Testis (tissue), 2 donors: ENCODE data around the gene PAPPA.

Experiments
- POLR2A ChIP-seq: fragments of 450-650 bp; IDR thresholded peaks from one replicate; pipeline ENCODE4 v1.6.1; 2017; ENCODE audit warnings: antibody characterized with exemption, mild to moderate bottlenecking, moderate library complexity
- TF ChIP-seq, protein P1 (sequence below), 3 experiments: fragments of 450-650 bp in 2 of 3; fragments of 200-600 bp in 1 of 3; sonication (generic) in 1 of 3; IDR thresholded peaks; one replicate each; pipeline ENCODE4 v1.5.1; 2016 to 2019; ENCODE audit warnings: antibody characterized with exemption in 3 of 3, mild to moderate bottlenecking in 2 of 3, moderate library complexity in 1 of 3

DNA sequence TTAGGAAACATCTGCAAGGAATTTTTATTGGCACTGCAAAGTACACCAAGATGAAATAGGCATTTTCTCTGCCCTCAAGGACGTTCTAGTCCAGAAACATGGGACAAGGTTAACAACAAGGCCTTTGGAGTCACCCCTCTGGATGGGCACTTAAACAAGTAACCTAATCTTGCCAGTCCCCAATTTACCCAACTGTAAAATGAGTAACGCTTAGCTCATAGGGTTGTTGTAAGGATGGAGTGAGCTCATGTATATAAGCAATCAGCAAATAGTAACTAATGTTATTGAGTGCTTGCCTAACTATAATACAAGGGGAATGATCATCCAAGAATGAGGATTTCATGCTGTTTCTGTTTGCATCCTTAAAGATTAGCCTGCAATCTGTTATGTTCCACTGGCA lies 189.3 kb downstream of the PAPPA start:
- TF ChIP-seq, protein P1, sequence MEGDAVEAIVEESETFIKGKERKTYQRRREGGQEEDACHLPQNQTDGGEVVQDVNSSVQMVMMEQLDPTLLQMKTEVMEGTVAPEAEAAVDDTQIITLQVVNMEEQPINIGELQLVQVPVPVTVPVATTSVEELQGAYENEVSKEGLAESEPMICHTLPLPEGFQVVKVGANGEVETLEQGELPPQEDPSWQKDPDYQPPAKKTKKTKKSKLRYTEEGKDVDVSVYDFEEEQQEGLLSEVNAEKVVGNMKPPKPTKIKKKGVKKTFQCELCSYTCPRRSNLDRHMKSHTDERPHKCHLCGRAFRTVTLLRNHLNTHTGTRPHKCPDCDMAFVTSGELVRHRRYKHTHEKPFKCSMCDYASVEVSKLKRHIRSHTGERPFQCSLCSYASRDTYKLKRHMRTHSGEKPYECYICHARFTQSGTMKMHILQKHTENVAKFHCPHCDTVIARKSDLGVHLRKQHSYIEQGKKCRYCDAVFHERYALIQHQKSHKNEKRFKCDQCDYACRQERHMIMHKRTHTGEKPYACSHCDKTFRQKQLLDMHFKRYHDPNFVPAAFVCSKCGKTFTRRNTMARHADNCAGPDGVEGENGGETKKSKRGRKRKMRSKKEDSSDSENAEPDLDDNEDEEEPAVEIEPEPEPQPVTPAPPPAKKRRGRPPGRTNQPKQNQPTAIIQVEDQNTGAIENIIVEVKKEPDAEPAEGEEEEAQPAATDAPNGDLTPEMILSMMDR (IDR thresholded peaks at IDR 0.05), result no peak
- no peak for TF ChIP-seq POLR2A
